NCI-H524 (cell line): ENCODE results near the gene MTURN.

Experiments
- DNase-seq, 2 experiments: peaks; one replicate each; lab custom pipeline; 2025; lab: John Stamatoyannopoulos, UW

The MTURN gene

GRCh38 chr7:30206942-30207341 lies 72.2 kb downstream of the MTURN start:
- DNase-seq, result peak; percentile 40 to 61

GRCh38 chr7:30207376-30207775 lies 72.6 kb downstream of the MTURN start:
- peak in 1 of 2 experiments; percentile 74 for DNase-seq

- no peak for DNase-seq
Measured at GRCh38 chr7:30209951-30210350, 75.2 kb downstream of the MTURN start.
